ENCODE data around the gene HMSD.

The HMSD gene

GRCh38 chr18:63956755-63957154, 7.7 kb downstream of the HMSD start:
- no peak for DNase-seq (ENCODE audit: low read depth in 2 of 2)

GRCh38 chr18:63960891-63961290, 11.8 kb downstream of the HMSD start:
- no peak for DNase-seq (ENCODE audit: low read depth in 2 of 2)

- no peak for DNase-seq (ENCODE audit: low read depth in 2 of 2)
Observed at GRCh38 chr18:63961435-63961980, 12.4 kb downstream of the HMSD start.

- DNase-seq (ENCODE audit: low read depth in 2 of 2), result no peak
Observed at GRCh38 chr18:63962137-63962536, 13.0 kb downstream of the HMSD start.

- no peak for DNase-seq (ENCODE audit: low read depth in 2 of 2)
Observed at GRCh38 chr18:63963615-63964256, 14.6 kb downstream of the HMSD start.

- DNase-seq (ENCODE audit: low read depth in 2 of 2), result no peak
Observed at GRCh38 chr18:63964908-63965307, 15.8 kb downstream of the HMSD start.

GRCh38 chr18:63965716-63966330, 16.7 kb downstream of the HMSD start:
- no peak for DNase-seq (ENCODE audit: low read depth in 2 of 2)

GRCh38 chr18:63969942-63970808, 21.1 kb downstream of the HMSD start, which contains the start of gene SERPINB8:
SERPINB8 (plus strand) TSS chr18:63970081; CDS start chr18:63978309, 8,228 bp downstream.
- DNase-seq (ENCODE audit: low read depth in 2 of 2), result peak; percentile 54 to 64

- DNase-seq (ENCODE audit: low read depth in 2 of 2), result no peak
Observed at GRCh38 chr18:63970809-63971205, 21.7 kb downstream of the HMSD start.

- no peak for DNase-seq (ENCODE audit: low read depth in 2 of 2)
Observed at GRCh38 chr18:63971320-63972001, 22.4 kb downstream of the HMSD start.

- no peak for DNase-seq (ENCODE audit: low read depth in 2 of 2)
Observed at GRCh38 chr18:63972002-63972376, 22.9 kb downstream of the HMSD start.

- DNase-seq (ENCODE audit: low read depth in 2 of 2), result no peak
Observed at GRCh38 chr18:63974991-63975390, 25.9 kb downstream of the HMSD start.

GRCh38 chr18:63975628-63976027, 26.5 kb downstream of the HMSD start:
- no peak for DNase-seq (ENCODE audit: low read depth in 2 of 2)

- no peak for DNase-seq (ENCODE audit: low read depth in 2 of 2)
Observed at GRCh38 chr18:63977040-63977439, 27.9 kb downstream of the HMSD start.

- no peak for DNase-seq (ENCODE audit: low read depth in 2 of 2)
Observed at GRCh38 chr18:63979409-63979920, 30.4 kb downstream of the HMSD start.

GRCh38 chr18:63980027-63980426, 30.9 kb downstream of the HMSD start:
- no peak for DNase-seq (ENCODE audit: low read depth in 2 of 2)

- DNase-seq (ENCODE audit: low read depth in 2 of 2), result no peak
Observed at GRCh38 chr18:63980896-63981460, 31.9 kb downstream of the HMSD start.

- no peak for DNase-seq (ENCODE audit: low read depth in 2 of 2)
Observed at GRCh38 chr18:63981719-63982118, 32.6 kb downstream of the HMSD start.

- no peak for DNase-seq (ENCODE audit: low read depth in 2 of 2)
Observed at GRCh38 chr18:63982361-63982760, 33.3 kb downstream of the HMSD start.

GRCh38 chr18:63986885-63987284, 37.8 kb downstream of the HMSD start:
- DNase-seq (ENCODE audit: low read depth in 2 of 2), result no peak

GRCh38 chr18:63987743-63988142, 38.6 kb downstream of the HMSD start:
- no peak for DNase-seq (ENCODE audit: low read depth in 2 of 2)
